ENCODE data around the gene TGM1.

DNA sequence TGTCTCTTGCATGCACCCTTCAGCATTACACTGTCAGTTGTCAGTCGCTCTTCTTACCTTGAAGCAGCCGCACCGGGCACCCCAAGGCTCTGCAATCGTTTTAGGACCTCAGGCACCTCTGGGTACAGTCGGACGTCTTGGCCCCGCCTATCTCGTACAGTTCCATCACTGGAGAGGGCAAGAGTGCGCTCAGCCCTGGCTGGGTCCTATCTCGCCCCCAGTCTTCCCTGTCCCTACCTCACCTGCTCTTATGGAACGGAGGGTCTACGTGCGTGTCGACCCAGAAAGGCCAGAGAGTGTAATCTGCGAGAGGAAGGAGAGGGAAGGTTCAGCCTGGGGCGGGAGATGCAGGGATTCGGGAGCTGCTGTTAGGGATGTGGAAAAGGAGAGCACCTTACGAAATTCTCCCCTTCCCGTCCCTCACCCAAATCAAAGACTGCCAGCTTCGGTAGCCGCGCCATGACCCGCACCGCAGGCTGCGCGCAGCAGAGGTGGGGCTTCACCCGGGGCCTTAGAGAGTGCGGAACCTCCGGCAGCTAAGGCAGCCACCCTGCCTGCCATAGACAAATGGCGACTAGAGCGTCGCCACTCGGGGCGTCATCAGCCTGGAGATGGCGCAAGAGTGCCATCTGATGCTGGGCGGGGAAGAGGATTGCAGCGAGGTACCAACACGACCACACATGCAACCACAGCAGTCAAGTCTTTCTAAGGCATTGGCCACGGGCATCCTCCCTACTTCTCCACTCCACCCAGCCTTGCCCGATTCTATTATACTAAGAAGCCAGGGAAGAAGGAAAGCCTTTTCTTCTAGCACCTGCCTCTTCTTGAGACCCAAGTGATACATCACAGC, 47.3 kb downstream of the TGM1 start, which contains the start of gene MDP1:
- TF ChIP-seq, protein P1, sequence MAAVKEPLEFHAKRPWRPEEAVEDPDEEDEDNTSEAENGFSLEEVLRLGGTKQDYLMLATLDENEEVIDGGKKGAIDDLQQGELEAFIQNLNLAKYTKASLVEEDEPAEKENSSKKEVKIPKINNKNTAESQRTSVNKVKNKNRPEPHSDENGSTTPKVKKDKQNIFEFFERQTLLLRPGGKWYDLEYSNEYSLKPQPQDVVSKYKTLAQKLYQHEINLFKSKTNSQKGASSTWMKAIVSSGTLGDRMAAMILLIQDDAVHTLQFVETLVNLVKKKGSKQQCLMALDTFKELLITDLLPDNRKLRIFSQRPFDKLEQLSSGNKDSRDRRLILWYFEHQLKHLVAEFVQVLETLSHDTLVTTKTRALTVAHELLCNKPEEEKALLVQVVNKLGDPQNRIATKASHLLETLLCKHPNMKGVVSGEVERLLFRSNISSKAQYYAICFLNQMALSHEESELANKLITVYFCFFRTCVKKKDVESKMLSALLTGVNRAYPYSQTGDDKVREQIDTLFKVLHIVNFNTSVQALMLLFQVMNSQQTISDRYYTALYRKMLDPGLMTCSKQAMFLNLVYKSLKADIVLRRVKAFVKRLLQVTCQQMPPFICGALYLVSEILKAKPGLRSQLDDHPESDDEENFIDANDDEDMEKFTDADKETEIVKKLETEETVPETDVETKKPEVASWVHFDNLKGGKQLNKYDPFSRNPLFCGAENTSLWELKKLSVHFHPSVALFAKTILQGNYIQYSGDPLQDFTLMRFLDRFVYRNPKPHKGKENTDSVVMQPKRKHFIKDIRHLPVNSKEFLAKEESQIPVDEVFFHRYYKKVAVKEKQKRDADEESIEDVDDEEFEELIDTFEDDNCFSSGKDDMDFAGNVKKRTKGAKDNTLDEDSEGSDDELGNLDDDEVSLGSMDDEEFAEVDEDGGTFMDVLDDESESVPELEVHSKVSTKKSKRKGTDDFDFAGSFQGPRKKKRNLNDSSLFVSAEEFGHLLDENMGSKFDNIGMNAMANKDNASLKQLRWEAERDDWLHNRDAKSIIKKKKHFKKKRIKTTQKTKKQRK (IDR thresholded peaks at IDR 0.05; ENCODE audit: low read depth, low read length) = no peak
- TF ChIP-seq EZH2 (IDR thresholded peaks at IDR 0.05; ENCODE audit: borderline replicate concordance, control insufficient read depth, low read depth, low read length) (no peak), SP1 (IDR thresholded peaks at IDR 0.05; ENCODE audit: low read depth, low read length) (peak; percentile 14), SIX5 (IDR thresholded peaks at IDR 0.05; ENCODE audit: low read depth, low read length, severe bottlenecking) (peak; percentile 34), NFYA (IDR thresholded peaks at IDR 0.05; ENCODE audit: borderline replicate concordance, low read depth, low read length) (no peak), SREBF2 (IDR thresholded peaks at IDR 0.05; ENCODE audit: low read length) (no peak), HDAC6 (IDR thresholded peaks at IDR 0.05; ENCODE audit: unreplicated experiment) (no peak), LARP7 (IDR thresholded peaks at IDR 0.05) (peak; percentile 78), TCF12 (IDR thresholded peaks at IDR 0.05; ENCODE audit: low read depth, low read length) (0 out of 2 replicates have a peak, but pooled peaks have one; percentile 27)
- TF ChIP-seq, protein P2, sequence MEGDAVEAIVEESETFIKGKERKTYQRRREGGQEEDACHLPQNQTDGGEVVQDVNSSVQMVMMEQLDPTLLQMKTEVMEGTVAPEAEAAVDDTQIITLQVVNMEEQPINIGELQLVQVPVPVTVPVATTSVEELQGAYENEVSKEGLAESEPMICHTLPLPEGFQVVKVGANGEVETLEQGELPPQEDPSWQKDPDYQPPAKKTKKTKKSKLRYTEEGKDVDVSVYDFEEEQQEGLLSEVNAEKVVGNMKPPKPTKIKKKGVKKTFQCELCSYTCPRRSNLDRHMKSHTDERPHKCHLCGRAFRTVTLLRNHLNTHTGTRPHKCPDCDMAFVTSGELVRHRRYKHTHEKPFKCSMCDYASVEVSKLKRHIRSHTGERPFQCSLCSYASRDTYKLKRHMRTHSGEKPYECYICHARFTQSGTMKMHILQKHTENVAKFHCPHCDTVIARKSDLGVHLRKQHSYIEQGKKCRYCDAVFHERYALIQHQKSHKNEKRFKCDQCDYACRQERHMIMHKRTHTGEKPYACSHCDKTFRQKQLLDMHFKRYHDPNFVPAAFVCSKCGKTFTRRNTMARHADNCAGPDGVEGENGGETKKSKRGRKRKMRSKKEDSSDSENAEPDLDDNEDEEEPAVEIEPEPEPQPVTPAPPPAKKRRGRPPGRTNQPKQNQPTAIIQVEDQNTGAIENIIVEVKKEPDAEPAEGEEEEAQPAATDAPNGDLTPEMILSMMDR (IDR thresholded peaks at IDR 0.05 in 2 of 3, conservative IDR thresholded peaks at IDR 0.05 in 1 of 3; ENCODE audit: control insufficient read depth in 2 of 3, extremely low read depth in 1 of 3, insufficient read depth in 1 of 3, low read depth in 3 of 3, low read length in 3 of 3) = peak; percentile 82 to 94 (median 83); a peak in 5 of 6 replicates
- TF ChIP-seq, protein P3, sequence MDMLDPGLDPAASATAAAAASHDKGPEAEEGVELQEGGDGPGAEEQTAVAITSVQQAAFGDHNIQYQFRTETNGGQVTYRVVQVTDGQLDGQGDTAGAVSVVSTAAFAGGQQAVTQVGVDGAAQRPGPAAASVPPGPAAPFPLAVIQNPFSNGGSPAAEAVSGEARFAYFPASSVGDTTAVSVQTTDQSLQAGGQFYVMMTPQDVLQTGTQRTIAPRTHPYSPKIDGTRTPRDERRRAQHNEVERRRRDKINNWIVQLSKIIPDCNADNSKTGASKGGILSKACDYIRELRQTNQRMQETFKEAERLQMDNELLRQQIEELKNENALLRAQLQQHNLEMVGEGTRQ (IDR thresholded peaks at IDR 0.05; ENCODE audit: borderline replicate concordance, low read depth, low read length) = no peak
- TF ChIP-seq, protein P4, sequence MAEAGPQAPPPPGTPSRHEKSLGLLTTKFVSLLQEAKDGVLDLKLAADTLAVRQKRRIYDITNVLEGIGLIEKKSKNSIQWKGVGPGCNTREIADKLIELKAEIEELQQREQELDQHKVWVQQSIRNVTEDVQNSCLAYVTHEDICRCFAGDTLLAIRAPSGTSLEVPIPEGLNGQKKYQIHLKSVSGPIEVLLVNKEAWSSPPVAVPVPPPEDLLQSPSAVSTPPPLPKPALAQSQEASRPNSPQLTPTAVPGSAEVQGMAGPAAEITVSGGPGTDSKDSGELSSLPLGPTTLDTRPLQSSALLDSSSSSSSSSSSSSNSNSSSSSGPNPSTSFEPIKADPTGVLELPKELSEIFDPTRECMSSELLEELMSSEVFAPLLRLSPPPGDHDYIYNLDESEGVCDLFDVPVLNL (IDR thresholded peaks at IDR 0.05; ENCODE audit: low read depth, low read length) = no peak
- TF ChIP-seq, protein P5, sequence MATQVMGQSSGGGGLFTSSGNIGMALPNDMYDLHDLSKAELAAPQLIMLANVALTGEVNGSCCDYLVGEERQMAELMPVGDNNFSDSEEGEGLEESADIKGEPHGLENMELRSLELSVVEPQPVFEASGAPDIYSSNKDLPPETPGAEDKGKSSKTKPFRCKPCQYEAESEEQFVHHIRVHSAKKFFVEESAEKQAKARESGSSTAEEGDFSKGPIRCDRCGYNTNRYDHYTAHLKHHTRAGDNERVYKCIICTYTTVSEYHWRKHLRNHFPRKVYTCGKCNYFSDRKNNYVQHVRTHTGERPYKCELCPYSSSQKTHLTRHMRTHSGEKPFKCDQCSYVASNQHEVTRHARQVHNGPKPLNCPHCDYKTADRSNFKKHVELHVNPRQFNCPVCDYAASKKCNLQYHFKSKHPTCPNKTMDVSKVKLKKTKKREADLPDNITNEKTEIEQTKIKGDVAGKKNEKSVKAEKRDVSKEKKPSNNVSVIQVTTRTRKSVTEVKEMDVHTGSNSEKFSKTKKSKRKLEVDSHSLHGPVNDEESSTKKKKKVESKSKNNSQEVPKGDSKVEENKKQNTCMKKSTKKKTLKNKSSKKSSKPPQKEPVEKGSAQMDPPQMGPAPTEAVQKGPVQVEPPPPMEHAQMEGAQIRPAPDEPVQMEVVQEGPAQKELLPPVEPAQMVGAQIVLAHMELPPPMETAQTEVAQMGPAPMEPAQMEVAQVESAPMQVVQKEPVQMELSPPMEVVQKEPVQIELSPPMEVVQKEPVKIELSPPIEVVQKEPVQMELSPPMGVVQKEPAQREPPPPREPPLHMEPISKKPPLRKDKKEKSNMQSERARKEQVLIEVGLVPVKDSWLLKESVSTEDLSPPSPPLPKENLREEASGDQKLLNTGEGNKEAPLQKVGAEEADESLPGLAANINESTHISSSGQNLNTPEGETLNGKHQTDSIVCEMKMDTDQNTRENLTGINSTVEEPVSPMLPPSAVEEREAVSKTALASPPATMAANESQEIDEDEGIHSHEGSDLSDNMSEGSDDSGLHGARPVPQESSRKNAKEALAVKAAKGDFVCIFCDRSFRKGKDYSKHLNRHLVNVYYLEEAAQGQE (IDR thresholded peaks at IDR 0.05; ENCODE audit: low read depth, low read length) = no peak
